ENCODE data around the gene LUC7L2. TPM values are rescaled to one million over a fixed set of nuclear protein-coding genes. Genes with fewer than 3 reads are reported as not detected.

Gene LUC7L2
- total and polyA plus RNA-seq, 4 donors: 16.2 to 38.9 (median 22.9) TPM

- TF ChIP-seq HNF4G (IDR thresholded peaks at IDR 0.05) (no peak), EGR1 (IDR thresholded peaks at IDR 0.05; ENCODE audit: low read depth in 2 of 2) (no peak), FOXA2 (IDR thresholded peaks at IDR 0.05) (no peak), YY1 (IDR thresholded peaks at IDR 0.05) (no peak), CTCF (IDR thresholded peaks at IDR 0.05; ENCODE audit: low read depth, low read length, missing input control) (no peak), SP1 (IDR thresholded peaks at IDR 0.05) (no peak), NR2F2 (IDR thresholded peaks at IDR 0.05) (no peak), RAD21 (IDR thresholded peaks at IDR 0.05) (no peak), FOXA1 (IDR thresholded peaks at IDR 0.05) (no peak), ATF3 (IDR thresholded peaks at IDR 0.05) (no peak), RXRA (IDR thresholded peaks at IDR 0.05) (no peak), MAX (IDR thresholded peaks at IDR 0.05) (no peak), ZBTB33 (IDR thresholded peaks at IDR 0.05) (no peak), JUND (IDR thresholded peaks at IDR 0.05) (no peak), GABPA (IDR thresholded peaks at IDR 0.05 in 1 of 2, conservative IDR thresholded peaks at IDR 0.05 in 1 of 2) (no peak), HNF4A (conservative IDR thresholded peaks at IDR 0.05) (no peak), REST (IDR thresholded peaks at IDR 0.05) (no peak)
- 31% methylated on average over 3 of the region's 3 CpGs for WGBS
- Histone ChIP-seq H3K4me1 (ENCODE audit: control insufficient read depth in 4 of 4, insufficient read depth in 4 of 4, low read length in 3 of 4) (peaks cover 8 to 30% (median 19%) of the 10 kb centered on the region in 4 donors), H3K9me3 (ENCODE audit: control insufficient read depth in 4 of 4, low read length in 3 of 4) (no peaks in the 10 kb centered on the region), H3K27me3 (ENCODE audit: control insufficient read depth in 4 of 4, insufficient read depth in 4 of 4, low read length in 3 of 4) (no peaks in the 10 kb centered on the region), H3K4me3 (ENCODE audit: low read depth in 1 of 3, low read length in 3 of 3) (no peak overlapping the region), H3K27ac (ENCODE audit: low read depth in 1 of 2, low read length in 2 of 2) (no peak overlapping the region), H3K36me3 (ENCODE audit: control insufficient read depth in 4 of 4, insufficient read depth in 3 of 4, low read depth in 1 of 4, low read length in 3 of 4) (peaks cover 0 to 10% (median 5%) of the 10 kb centered on the region in 4 donors), H3K9ac (ENCODE audit: low read depth in 1 of 2, low read length in 2 of 2) (peak overlapping the region in 1 of 2 donors; percentile 16)
- DNase-seq (ENCODE audit: low spot score): no peak
These were observed 1.8 kb downstream of the LUC7L2 start for GRCh38 chr7:139361523-139361922.

Data from liver (tissue), 9 donors.